HG02763 (cell line): ENCODE results near the gene GPRIN1.

ENCODE experiments used
- ATAC-seq: cut with Tn5 transposase; IDR thresholded peaks from one replicate; pipeline ENCODE4 v1.9.1; 2021; ENCODE audit warnings: mild to moderate bottlenecking, moderate library complexity; ENCODE audit not compliant: unreplicated experiment

The GPRIN1 gene

DNA sequence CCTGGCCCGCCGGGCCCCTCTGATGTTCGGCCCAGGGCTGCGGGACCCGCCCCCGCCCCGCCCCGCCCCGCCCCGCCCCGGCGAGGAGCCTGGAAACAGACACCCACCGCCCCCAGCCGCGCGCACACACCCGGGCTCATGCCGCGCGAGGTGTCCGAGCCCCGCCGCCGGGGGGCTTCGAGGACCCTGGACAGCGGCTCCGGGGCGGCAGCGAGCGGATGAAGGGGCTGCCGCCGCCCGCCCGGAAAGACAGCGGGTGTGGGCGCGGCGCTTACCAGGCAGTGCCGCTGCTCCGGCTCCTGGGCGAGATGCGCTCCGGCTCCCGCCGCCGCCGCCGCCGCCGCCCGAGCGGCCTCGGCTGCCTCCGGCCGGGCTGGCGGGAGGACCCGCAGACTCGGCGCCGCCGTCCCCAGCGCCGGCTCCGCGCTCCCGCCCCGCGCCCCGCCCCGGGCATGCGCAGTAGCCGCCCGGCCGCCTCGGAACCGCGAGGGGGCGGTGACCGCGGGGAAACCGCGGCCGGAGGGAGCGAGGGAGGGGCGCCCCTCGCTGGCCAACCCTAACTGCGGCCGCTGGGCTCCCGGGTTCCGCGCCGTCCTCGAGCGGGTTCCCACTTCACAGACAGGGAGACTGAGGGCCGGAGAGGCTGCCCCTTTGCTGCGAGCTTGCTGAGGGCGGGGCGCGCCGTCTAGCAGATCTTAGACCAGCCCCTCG, at the start of gene GPRIN1:
Gene GPRIN1, minus strand, starts transcription at position 433 of the 711 bp plus-strand sequence. CDS start 10,322 bp downstream, outside the sequence.
- peak; percentile 71 for ATAC-seq

DNA sequence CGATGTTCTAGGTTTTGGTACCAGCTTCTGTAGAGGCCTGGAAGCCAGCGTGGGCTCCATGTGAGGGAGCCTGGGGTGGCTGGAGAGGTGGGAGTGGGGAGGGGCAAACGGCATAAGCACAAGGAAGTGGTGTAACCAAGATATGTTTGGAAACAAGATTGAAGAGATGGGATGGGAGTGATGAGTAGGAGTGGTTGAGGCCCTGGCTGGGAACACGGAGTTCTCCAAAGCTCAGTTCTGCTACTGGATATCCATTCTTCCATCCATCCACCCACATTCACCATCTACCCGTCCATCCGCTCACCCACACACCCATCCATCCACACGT, 49.5 kb upstream of the GPRIN1 start:
- ATAC-seq = no peak

GRCh38 chr5:176658817-176659511, 49.0 kb upstream of the GPRIN1 start:
- ATAC-seq = no peak

DNA sequence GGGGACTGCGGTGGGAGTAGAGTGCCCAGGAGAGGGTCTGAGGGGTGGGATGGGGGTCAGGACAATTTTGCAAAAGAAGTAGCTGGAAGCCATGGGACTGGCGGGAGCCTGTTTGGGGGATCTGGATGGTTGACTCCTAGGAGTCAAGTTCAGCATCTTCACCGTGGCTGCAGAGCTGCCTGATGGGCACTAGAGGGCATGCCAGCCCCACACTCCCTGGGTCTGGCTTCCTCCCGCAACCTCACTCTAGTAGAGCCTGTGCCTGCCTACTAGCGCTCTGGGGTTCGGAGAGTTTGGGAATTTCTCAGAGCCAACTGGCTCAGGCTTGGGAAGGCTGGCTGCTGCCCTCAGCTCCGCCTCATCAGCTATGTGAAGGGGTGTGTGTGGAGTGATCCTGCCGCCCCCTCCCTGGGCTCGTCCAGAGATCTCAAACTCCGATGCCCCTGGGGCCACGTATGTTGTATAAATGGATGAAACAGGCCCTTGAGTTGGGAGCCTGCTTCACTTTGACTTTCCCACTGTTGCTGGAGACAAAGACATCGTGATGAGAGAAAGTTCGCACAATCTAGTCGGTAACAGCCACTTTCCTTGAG, 48.1 kb upstream of the GPRIN1 start:
- no peak for ATAC-seq

DNA sequence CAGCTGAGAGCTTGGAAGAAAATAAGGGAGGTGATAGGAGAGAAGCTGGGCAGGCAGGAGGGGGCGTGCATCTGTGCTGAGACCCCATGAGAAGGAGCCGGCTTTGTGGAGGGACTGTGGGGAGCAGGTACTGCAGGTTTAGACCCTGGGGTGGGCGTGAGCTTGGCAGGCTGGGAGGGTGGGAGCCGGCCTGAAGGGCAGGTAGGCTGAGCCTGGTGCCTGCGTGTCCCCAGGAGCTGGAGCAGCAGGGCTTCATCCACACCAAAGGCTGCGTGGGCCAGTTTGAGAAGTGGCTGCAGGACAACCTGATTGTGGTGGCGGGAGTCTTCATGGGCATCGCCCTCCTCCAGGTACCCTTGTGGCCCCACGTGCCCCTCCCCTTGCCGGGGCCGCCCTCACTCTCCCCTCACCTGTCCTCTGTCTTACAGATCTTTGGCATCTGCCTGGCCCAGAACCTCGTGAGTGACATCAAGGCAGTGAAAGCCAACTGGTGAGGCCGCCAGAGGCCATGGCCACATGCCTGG, 46.6 kb upstream of the GPRIN1 start:
- ATAC-seq = no peak

DNA sequence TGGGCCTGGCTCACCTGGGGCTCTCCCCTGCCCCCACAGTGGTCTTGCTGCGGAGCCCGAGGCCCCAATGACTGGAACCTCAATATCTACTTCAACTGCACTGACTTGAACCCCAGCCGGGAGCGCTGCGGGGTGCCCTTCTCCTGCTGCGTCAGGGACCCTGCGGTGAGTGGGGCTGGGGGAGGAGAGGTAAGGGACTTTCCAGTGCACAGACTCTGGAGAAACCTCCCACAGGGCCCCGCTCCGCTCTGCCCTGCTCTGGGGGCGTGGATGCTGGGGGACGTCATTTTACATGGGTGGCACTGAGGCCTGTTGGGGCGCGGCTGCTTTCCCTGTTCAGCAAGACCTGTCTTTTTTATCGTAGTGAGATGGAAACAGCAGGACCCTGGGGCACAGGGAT, 44.9 kb upstream of the GPRIN1 start:
- no peak for ATAC-seq

DNA sequence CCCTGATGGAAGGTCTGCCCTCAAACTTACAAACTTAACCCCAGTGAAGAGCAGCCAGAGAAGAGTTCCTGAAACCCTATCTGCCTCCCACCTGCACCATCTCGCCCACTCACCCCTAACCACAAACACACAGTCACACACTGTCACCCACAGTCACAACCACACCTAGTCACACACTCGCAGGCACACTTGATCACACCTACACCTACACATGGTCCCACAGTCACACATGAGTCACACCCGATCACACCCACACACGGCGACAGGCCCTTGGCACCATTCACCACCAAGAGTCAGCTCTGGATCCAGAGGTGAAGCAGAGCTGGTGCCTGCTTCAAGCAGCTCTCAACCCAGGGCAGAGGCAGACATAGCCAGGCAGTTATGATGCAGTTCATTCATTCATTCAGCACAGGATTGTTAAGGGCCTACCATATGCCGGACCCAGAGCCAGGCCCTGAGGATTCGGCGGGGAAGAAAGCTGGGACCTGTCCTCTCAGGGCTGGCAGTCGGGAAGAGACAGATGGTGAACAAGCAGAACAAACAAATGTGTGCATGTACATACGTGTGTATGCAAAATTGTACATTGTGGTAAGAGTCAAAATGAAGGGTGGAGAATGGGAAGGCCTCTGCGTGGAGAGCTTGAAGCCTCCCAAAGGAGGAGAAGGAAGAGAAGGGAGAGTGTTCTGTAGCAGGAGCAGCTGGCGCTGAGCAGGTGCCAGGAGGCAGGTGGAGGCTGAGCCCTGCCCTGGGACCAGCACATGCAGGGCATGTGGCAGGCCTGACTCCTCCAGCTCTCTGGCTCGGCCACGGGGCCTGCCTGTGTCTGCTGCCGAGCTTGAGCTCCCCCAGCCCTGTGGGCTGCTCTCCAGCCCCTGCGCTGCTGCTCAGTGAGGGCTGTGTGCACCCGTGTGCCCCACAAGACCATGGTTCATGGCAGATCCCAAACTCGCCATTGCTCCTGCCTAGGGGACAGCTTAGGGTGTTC, 43.7 kb upstream of the GPRIN1 start:
- ATAC-seq = no peak

DNA sequence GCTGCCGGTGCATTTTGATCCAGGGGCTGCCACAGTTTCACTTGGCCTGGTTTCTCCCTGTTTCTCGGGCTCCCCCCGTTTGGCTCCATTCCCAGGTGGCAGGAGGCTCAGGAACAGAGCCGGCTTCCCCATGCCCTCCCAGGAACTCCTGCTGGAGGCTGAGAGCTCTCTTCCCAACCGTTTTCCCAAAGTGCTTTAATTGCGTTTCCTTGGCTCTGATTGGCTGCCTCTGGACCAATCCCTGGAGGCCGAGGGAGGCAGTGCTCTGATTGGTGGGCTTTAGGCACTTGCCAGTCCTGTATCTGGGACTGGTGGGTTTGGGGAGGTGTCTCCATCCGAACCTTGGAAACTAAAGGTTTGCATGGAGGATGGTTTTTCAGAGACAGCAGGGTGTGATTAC, 42.2 kb upstream of the GPRIN1 start:
- ATAC-seq = no peak

DNA sequence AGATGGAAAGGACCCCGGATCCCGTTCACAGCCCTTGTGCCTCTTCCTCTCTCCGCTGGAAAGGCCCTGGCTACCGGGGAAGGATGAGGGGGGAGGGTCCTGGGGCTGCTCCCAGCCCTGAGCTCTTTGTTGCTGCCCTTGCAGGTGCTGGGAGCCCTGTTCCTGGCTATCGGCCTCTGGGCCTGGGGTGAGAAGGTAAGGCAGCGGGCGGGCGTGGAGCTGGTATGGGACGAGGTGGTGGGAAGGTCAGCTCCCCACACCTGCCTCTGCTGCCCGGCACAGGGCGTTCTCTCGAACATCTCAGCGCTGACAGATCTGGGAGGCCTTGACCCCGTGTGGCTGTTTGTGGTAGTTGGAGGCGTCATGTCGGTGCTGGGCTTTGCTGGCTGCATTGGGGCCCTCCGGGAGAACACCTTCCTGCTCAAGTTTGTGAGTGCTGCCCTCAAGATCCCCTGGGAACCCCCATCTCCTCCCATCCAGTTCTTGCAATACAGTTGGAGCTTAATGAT, 41.6 kb upstream of the GPRIN1 start:
- no peak for ATAC-seq

DNA sequence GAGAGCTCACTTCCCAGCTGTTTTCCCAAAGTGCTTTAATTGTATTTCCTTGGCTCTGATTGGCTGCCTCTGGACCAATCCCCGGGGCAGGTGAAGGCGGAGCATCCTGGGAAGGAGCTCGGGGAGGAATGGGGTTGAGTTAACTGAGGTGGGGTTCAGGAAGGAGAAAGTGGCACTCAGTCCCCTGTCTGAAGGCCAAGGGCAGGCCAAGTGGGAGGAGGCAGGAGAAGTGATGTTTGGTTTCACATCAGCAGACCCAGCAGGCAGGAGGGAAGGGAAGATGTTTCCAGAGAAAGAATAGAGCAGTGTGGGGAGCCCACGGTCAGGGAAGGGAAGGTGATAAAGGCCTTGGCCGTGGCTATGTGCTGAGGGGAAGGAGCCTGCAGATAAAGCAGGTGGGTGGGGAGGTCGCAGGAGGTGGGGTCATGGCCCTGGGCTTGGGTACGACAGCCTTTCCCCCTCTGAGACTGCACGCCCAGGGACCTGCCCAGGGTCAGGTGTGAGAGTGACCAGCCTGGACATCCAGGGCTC, 40.5 kb upstream of the GPRIN1 start:
- ATAC-seq = no peak

- ATAC-seq = no peak
Observed at GRCh38 chr5:176648474-176649194, 38.7 kb upstream of the GPRIN1 start.

DNA sequence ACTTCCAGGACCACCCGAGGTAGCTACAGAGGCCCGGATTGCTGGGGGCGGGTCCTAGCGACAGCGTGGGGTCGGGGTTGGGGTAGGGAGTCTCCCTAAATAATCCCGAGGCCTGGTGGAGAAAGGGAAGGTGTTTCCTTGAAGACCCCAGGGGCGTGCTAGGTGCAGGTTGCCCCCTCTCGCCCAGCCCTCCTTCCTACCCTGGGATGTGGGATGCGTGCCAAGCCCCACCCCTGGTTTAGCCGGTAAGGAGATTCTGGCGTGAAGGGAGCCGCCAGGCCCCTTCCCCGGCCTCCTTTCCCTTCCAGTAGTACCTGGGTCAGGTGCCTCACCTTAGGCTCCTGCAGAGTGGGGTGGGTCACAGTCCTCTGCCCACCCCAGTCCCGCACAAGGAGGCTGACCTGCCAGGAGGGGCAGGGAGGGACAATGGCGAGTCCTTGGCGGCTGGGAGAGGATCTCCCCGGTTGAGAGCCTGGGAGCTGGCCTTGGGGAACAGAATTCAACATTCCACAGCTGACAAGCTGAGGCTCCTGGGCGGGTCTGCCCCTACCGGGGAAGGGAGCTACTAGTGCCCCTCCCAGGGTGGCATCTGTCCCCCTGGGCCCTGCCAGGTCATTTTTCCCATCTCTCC, 38.0 kb upstream of the GPRIN1 start:
- no peak for ATAC-seq

DNA sequence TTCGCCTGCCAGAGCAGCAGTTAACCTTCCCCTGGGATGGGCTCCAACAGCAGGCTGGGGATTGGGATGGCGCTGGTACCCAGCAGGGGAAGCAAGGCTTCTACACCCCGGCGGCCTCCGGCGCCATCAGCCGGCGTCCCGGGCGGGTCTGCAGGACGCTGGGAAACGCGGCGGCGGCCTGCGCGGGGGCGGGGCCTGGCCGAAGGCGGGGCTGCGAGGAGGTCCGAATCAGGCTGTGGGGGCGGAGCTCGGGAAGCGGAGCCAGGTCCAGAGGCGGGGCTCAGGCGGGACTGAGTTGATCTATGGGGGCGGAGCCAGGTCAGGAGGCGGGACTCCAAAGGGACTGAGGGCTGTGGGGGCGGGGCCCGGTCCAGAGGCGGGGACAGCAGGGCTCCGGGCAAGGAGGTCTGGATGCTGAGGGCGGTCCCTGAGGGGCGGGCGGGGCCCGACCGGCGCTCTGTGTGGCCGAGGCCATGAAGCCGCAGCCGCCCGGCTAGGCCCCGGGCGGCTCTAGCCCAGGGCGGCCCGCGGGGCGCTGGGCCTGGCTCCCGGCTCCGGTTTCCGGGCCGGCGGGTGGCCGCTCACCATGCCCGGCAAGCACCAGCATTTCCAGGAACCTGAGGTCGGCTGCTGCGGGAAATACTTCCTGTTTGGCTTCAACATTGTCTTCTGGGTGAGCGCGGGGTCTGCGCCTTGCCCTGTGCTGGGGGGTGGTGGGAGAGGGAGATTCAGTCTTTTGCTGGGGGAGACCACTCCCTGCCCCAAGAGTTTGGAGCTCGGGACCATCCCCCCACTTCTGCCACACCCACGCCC, 37.3 kb upstream of the GPRIN1 start, which contains the start of gene TSPAN17:
Gene TSPAN17, plus strand, starts transcription at position 455 of the 813 bp plus-strand sequence. Its CDS starts 132 bp downstream, at position 587.
- ATAC-seq = peak; percentile 93

DNA sequence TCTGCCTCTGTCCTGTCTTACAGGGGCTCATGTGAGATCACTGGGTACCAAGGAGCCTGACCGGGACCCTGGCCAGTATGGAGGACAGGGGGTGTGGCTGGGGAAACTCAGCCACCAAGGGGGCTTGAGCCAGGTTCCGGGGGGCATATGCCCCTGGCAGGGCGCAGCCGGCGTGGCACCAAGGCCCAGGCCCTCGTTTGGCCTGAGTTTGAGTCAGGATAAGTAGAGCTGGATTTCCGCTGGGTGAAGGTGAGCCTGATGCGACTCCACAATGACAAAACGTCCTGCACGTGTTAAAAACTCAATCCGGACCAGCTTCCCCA, 36.7 kb upstream of the GPRIN1 start:
- ATAC-seq = no peak

DNA sequence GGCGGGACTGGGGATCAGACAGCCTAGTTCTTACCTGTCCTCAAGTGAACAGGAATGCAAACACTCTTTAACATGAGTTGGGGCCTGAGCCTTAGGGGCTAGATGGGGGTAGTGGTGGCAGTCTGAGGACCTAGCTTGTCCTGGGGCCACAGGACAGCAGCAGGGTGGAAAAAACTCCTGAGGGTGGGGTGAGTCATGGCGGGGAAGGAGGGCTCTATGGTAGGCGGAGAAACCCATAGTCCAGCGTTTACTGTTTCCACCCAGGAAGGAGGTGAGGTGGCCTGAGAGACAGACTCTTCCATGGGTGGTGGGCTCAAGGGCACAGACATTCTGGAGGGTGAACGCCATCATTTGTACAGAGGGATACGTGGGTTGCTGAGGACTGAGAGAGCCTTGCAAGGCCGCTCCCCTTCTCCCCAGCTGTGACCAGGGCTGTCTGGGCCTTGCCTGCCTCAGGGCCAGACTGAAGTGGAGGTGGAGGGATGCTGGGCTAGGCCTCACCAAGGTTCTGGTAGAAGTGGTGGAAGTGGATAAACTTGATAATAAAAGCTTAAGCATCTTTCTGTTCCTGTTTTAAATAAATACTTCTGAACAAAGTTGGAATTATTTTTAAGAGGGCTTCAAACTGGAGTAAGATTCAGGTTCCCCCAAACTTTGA, 36.2 kb upstream of the GPRIN1 start:
- no peak for ATAC-seq

DNA sequence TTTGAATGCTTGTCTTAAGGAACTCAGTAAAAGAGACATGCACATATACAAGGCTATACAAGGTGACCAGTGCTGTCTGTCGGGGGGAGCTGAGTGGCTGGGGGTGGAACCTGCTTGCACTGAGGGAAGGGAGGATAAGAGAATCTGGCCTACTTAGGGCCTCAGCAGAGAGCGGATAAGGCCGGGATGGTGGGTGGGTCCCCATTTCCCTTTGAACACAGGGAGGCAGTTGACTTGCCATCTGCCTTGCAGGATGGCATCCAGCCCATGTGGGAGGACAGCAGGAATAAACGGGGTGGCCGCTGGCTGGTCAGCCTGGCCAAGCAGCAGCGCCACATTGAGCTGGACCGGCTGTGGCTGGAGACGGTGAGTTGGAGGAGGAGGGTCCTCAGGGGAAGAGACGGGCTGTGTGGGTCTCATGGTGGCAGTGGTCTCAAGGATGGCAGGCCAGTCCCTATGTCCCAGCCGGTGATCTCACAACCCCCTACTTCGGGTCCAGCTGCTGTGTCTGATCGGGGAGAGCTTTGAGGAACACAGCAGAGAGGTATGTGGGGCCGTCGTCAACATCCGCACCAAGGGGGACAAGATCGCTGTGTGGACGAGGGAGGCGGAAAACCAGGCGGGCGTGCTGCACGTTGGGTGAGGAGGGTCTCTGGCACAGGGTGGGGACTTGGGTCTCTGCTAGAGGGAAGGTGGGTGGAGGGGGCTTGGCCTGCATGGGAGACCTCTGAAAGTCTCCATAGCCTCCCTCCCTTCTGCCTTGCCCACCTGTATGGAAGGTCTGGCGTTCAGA, 35.1 kb upstream of the GPRIN1 start:
- ATAC-seq = no peak

DNA sequence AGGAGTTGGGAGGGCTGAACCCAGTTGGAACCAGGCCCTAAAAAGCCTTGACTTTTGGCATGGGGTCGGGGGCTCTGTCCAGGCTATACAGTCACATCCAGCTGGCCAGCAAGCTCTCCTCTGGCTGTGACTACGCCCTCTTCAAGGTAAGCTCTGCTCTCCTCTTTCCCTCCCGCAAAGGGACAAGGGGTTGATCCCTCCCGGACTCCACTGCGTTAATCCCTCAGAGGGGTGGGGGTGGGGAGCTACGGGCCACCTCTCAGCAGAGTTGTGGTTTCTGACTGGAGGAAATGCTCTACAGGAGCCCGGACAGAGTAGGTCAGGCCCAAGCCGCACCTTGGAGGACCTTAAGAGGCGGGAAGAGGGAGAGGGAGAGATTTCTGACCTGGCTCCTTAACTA, 34.3 kb upstream of the GPRIN1 start:
- no peak for ATAC-seq
